ENCODE measurements around the gene DCTN4. TPM values are rescaled to one million over a fixed set of nuclear protein-coding genes. Genes with fewer than 3 reads are reported as not detected.

DCTN4 gene
- total RNA-seq, 2 donors from 2014 or later: 68.4 to 87.1 TPM

DNA sequence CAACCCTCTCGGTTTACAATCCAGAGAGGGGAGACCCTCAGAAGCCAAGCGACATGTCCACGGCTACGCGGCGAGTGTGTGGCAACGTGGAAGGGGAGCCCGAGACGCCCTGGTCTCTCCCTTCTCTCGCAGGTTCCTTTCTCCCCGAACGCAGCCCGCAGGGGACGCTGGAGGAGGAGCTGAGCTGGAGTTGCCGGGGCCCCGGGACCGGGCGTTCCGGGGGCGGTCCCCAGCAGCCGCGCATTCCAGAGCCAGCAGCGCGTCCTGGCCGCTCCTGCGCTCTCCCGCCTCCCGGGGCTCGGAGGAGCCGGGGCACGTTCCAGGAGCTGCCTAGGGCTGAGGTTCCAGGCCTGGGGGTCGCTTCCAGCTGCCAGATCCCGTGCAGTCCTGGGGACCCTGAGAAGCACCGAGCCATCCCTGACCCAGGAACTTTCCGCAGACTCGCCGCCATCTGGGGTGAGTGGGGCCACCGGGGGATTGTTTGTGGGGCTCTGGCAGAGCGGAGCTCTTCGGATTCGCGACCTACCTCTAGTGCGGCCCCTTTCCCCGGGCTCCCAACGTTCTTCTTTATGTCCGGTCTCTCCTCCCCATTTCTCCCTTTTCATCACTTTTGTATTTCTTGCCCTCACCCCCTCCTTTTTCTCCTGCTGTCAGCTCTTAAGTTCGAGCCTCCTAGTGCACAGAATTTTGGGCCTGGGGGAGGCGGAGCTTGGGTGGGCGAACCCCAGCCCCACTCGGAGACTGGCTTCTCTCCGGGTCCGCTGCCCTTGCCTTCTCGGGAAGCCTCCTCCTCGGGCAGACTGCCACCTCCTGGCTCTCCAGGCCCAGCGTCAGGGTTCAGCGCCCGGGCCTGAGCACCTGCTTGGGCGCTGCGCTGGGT is 19.9 kb upstream of the DCTN4 start, which contains the start of gene SMIM3:
Gene SMIM3 (plus strand): TSS at position 241 of the 880 bp plus-strand sequence. CDS start 16,684 bp downstream, outside the sequence.
- H3K27me3 ChIP-seq (replicated peaks; ENCODE audit: insufficient read depth): no peaks in the 10 kb centered on the region
- H3K27ac ChIP-seq: peak within 1 kb of the TSS; percentile 86 to 88
- peak within 1 kb of the TSS; percentile 66 to 68 for H3K4me3 ChIP-seq
- H3K36me3 ChIP-seq: no peaks in the 10 kb centered on the region
- under 1% methylated on average over 57 of the region's 59 CpGs for WGBS
- DNase-seq (ENCODE audit: low spot score): peak; percentile 73
- peaks cover 10% of the 10 kb centered on the region for H3K4me1 ChIP-seq (replicated peaks)
- intact Hi-C loops (cut with DNase I): loop anchor here (2.0 kb wide), 2 partner anchors 20 to 78 kb away; partner anchors contain the start of genes DCTN4 and RBM22
- H3K9me3 ChIP-seq: no peaks in the 10 kb centered on the region
- TF ChIP-seq, protein P1, sequence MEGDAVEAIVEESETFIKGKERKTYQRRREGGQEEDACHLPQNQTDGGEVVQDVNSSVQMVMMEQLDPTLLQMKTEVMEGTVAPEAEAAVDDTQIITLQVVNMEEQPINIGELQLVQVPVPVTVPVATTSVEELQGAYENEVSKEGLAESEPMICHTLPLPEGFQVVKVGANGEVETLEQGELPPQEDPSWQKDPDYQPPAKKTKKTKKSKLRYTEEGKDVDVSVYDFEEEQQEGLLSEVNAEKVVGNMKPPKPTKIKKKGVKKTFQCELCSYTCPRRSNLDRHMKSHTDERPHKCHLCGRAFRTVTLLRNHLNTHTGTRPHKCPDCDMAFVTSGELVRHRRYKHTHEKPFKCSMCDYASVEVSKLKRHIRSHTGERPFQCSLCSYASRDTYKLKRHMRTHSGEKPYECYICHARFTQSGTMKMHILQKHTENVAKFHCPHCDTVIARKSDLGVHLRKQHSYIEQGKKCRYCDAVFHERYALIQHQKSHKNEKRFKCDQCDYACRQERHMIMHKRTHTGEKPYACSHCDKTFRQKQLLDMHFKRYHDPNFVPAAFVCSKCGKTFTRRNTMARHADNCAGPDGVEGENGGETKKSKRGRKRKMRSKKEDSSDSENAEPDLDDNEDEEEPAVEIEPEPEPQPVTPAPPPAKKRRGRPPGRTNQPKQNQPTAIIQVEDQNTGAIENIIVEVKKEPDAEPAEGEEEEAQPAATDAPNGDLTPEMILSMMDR (IDR thresholded peaks at IDR 0.05): peak in 3 of 4 experiments; percentile 23 to 52 (median 43)
- TF ChIP-seq POLR2A (IDR thresholded peaks at IDR 0.05) (peak; percentile 72), POLR2AphosphoS5 (IDR thresholded peaks at IDR 0.05) (peak; percentile 73)

DNA sequence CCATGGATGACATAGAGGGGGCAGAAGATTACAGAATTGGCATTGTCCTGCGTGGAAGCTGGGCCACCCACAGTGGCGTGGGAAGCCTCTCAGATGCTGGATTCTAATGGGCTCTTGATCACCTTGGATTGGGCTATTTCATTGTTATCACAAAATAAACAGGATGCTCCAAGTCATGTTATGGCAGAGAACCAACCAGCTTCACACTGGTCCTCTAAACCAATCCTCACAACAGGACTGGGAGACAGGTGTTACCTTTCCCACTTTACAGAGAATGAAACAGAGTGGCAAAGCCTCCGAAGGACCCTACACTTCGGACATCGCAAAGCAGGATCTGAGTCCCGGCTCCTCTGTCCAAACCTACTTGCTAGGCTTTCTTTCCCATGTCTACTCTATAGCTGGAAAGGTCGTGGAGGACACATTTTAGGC is 19.3 kb upstream of the DCTN4 start:
- H3K36me3 ChIP-seq: no peaks in the 10 kb centered on the region
- peak overlapping the region; percentile 86 to 88 for H3K27ac ChIP-seq
- TF ChIP-seq, protein P1 (IDR thresholded peaks at IDR 0.05): no peak
- no peak for TF ChIP-seq POLR2AphosphoS5 (IDR thresholded peaks at IDR 0.05)
- TF ChIP-seq POLR2A (IDR thresholded peaks at IDR 0.05): no peak
- intact Hi-C loops (cut with DNase I): loop anchor here (2.0 kb wide), 2 partner anchors 19 to 77 kb away; partner anchors contain the start of genes DCTN4 and RBM22
- DNase-seq (ENCODE audit: low spot score): no peak
- WGBS: 6% methylated on average over 7 of the region's 7 CpGs
- peak overlapping the region; percentile 66 to 68 for H3K4me3 ChIP-seq
- no peaks in the 10 kb centered on the region for H3K9me3 ChIP-seq
- peaks cover 7% of the 10 kb centered on the region for H3K4me1 ChIP-seq (replicated peaks)
- no peaks in the 10 kb centered on the region for H3K27me3 ChIP-seq (replicated peaks; ENCODE audit: insufficient read depth)

DNA sequence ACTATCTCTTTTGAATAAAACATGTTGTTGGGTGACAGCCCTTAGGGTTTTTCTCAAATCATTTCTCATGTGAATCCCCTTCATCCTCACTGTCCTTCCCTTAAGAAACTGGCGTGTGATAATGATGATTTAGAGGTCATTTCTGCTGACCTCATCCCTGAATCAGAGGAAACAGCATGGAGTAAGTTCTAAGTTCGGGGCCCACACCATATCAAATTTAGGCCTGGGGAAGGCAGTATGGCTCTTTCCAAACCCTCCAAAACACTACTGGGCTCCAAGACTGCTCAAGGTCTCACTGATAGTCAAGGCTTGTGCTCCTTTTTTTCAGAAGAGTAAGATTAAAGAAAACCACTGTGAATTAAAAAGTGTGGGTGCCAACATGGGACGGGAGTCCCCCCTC is 18.9 kb upstream of the DCTN4 start:
- no peak for TF ChIP-seq POLR2A (IDR thresholded peaks at IDR 0.05)
- TF ChIP-seq, protein P1 (IDR thresholded peaks at IDR 0.05): no peak
- no peak for TF ChIP-seq POLR2AphosphoS5 (IDR thresholded peaks at IDR 0.05)
- WGBS: 62% methylated on average over 3 of the region's 3 CpGs
- DNase-seq (ENCODE audit: low spot score): no peak
- intact Hi-C loops (cut with DNase I): loop anchor here (2.0 kb wide), 2 partner anchors 19 to 77 kb away; partner anchors contain the start of genes DCTN4 and RBM22
- peak overlapping the region in 1 of 2 donors; percentile 68 for H3K4me3 ChIP-seq
- H3K4me1 ChIP-seq (replicated peaks): peaks cover 5% of the 10 kb centered on the region
- H3K27ac ChIP-seq: peak overlapping the region; percentile 86 to 88
- no peaks in the 10 kb centered on the region for H3K27me3 ChIP-seq (replicated peaks; ENCODE audit: insufficient read depth)
- H3K9me3 ChIP-seq: no peaks in the 10 kb centered on the region
- no peaks in the 10 kb centered on the region for H3K36me3 ChIP-seq

- WGBS: 78% methylated on average over 1 of the region's 1 CpG
- H3K27me3 ChIP-seq (replicated peaks; ENCODE audit: insufficient read depth): no peaks in the 10 kb centered on the region
- no peak for DNase-seq (ENCODE audit: low spot score)
- no peaks in the 10 kb centered on the region for H3K9me3 ChIP-seq
- H3K4me1 ChIP-seq (replicated peaks): no peaks in the 10 kb centered on the region
- H3K27ac ChIP-seq: no peak overlapping the region
- no peak overlapping the region for H3K4me3 ChIP-seq
- no peaks in the 10 kb centered on the region for H3K36me3 ChIP-seq
- TF ChIP-seq, protein P1 (IDR thresholded peaks at IDR 0.05): no peak
- no peak for TF ChIP-seq POLR2AphosphoS5 (IDR thresholded peaks at IDR 0.05)
- TF ChIP-seq POLR2A (IDR thresholded peaks at IDR 0.05): no peak
- intact Hi-C loops (cut with DNase I): no loop called here
Measured at GRCh38 chr5:150774145-150774544, 15.3 kb upstream of the DCTN4 start.
